Thyroid gland (tissue), 4 donors: ENCODE results near the gene CCSER1.

ENCODE experiments used
- POLR2A ChIP-seq, 2 donors: fragments of 450-650 bp; IDR thresholded peaks; one replicate each; pipeline ENCODE4 v1.6.1; 2017; ENCODE audit warnings: antibody characterized with exemption in 2 of 2, mild to moderate bottlenecking in 2 of 2, moderate library complexity in 1 of 2
- TF ChIP-seq, protein P1 (sequence below), 6 experiments: fragments of 200-600 bp in 3 of 6; fragments of 450-650 bp in 3 of 6; sonication (generic) in 3 of 6; IDR thresholded peaks; one replicate each; pipeline ENCODE4 v1.5.1; 2016 to 2019; ENCODE audit warnings: antibody characterized with exemption in 6 of 6, mild to moderate bottlenecking in 2 of 6, inconsistent platforms in 1 of 6, moderate library complexity in 1 of 6

DNA sequence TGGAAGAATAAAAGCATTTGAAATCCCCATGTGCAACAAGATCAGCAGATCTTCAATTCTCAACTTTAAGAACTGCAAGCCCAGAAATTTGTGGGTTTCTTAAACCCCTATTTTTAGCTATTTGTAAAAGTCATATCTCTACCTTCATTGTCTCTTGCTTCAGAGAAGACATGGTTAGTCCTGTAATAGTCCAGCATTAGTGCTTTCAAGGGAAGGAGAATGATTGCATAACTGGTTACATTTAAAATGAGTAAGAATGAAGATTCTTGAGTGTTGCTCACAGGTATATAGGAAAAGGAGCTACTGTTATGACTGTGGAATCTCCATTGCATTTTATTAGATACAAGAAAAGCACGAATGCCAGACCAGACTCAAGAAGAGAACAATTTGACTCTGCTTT lies 84.0 kb downstream of the CCSER1 start:
- TF ChIP-seq, protein P1, sequence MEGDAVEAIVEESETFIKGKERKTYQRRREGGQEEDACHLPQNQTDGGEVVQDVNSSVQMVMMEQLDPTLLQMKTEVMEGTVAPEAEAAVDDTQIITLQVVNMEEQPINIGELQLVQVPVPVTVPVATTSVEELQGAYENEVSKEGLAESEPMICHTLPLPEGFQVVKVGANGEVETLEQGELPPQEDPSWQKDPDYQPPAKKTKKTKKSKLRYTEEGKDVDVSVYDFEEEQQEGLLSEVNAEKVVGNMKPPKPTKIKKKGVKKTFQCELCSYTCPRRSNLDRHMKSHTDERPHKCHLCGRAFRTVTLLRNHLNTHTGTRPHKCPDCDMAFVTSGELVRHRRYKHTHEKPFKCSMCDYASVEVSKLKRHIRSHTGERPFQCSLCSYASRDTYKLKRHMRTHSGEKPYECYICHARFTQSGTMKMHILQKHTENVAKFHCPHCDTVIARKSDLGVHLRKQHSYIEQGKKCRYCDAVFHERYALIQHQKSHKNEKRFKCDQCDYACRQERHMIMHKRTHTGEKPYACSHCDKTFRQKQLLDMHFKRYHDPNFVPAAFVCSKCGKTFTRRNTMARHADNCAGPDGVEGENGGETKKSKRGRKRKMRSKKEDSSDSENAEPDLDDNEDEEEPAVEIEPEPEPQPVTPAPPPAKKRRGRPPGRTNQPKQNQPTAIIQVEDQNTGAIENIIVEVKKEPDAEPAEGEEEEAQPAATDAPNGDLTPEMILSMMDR (IDR thresholded peaks at IDR 0.05) = no peak
- no peak for TF ChIP-seq POLR2A (IDR thresholded peaks at IDR 0.05)
